NCI-H2196 treated with DMSO at 0.1 percent for 48 hours (cell line): Measurements from ENCODE around the gene EPHA6.
"Not testable (repeated sequence)": the region's sequence is repeated elsewhere in the genome, so short reads cannot be mapped to it uniquely, and the experiment has no call there.

Source experiments
- DNase-seq: peaks from one replicate; lab custom pipeline; 2025; ENCODE audit not compliant: unreplicated experiment; lab: John Stamatoyannopoulos, UW

The EPHA6 gene

DNA sequence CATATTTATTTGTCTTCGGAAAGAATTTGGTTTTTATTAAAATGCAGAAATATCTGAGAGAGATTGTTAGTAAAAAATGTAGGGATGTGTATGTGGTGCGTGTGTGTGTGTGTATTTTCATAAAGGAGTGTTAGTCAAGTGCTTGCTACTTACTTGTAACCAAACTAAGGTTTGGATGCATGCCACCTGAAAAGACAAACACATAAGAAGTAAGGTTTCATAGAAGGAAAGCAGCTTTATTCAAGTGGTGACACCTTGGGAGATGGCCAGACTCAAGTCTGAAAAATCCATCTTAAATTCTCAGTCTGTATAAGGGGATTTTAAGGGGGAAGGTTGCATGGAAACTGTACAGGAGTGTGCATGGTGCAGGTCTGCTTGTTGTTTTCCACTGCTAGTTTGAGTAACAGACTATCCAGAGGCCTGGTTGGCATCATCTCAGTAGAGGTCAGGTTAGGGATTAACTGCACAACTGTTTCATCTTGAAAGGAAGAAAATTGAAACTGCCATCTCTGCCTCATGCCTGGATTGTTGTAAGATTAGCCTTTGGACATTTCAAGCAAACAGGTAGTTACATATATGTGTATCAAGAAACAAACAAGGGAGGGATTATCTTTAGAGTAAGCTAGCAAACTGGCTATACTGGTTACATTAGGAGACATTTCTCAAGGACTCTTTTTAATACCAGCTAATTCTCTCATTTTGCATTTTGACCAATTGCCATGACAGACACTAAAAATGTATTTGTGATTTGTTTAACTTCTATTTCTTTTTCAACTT, 196.7 kb downstream of the EPHA6 start:
- DNase-seq = no peak

DNA sequence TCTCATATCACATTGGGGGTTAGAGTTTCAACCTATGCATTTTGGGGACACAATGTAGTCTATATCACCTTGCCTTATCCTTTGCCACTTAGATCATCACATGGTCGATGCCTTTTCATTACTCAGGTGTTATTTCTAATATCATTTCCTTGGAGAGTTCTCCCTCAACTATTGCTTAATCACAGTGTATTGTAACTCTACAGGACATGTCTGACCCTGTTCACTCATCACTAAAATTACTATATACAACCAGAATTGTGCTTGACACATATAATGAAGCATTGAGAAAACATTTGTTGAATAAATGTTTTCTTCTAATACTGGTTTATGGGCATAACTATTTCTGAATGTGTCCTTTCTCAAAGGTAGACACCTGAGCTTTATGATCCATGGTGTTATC, 207.4 kb downstream of the EPHA6 start:
- no peak for DNase-seq

DNA sequence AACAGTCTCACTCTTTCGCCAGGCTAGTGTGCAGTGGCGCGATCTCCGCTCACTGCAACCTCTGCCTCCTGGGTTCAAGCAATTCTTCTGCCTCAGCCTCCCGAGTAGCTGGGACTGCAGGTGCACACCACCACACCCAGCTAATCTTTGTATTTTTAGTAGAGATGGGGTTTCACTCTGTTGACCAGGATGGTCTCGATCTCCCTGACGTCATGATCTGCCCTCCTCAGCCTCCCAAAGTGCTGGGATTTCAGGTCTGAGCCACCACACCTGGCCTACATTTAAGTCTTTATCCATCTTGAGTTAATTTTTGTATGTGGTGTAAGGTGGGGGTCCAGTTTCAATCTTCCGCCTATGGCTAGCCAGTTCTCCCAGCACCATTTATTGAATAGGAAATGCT, 211.2 kb downstream of the EPHA6 start:
- DNase-seq = not testable (repeated sequence)

DNA sequence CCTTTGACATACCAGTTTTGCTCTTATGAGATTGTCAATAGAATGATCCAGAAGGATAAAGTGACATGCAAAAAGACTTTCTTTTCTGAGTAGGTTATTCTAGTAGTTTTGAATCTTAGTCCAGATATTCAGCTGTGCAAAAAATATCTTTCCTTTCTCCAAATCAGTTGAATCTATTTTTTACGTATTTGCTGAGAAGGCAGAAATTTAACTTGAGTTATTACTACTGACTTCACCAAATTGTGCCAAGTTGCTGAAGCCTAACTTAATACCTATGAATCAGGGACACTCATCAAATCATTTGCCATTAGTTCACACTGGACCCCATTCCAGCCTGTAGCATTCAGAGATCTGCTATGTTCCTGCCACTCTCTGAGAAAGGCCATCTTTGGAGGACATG, 215.6 kb downstream of the EPHA6 start:
- DNase-seq = no peak

DNA sequence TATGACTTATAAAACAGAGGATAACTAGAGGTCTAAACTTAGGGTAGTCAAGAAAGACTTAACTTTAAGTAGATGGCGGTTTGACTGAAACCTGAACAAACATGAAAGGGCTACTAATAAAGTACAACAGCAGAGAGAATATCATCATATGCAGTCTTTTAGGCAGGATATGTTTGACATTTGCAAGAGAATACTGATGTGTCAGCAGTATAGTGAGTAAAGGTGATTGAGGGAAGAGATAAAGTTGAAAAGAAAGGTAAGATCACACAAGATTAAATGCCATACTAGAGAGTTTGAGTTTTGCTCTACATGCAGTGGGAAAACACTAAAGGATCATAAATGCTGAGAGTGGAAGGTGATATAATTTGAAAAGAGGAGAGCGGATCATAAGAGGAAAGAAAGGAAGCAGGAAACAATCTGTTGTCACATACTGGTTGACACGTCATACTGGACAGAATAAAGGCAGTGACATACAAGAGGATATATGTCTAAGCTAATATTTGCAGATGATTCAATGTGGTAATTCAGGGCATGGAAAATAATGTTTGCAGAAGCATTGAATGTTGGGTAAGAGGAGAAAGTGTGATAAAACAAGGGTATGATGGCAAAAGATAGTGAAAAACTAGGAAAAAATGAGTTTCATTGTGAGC, 223.0 kb downstream of the EPHA6 start:
- no peak for DNase-seq

DNA sequence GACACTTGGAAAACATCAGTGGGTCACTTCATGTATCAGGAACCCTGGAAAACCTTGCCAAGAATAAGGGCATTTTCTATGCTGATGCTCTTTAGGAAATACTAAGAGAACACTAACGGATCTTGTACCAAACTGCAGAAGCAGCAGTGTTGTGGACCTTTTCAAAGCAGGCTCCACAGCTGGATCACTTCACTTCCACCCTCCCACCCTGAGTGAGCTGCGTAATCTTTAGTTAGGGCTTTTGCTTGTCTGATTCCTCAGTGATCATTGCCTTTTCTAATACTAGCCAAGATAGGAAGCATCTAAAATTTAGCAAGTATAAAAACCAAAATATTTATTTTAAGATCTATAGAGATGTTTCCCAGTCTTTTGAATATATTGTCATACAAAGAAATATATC, 229.0 kb downstream of the EPHA6 start:
- no peak for DNase-seq

DNA sequence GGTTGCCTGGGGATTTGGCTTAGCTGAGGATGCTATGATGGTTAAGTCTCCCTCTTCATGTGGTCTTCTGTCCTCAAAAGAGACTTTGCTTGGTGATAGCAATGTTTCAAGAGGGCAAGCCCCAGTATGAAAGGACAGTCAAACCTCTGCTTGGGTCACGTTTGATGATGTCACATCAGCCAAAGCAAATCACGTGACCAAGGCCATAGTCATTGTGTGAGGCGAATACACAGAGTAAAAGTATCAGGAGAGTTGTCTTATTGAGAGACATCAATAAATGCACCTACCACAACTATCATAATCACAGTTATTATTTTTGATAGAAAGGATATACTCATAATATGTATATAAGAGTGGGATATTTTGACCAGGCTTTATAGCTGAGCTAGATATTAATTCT, 243.0 kb downstream of the EPHA6 start:
- no peak for DNase-seq

DNA sequence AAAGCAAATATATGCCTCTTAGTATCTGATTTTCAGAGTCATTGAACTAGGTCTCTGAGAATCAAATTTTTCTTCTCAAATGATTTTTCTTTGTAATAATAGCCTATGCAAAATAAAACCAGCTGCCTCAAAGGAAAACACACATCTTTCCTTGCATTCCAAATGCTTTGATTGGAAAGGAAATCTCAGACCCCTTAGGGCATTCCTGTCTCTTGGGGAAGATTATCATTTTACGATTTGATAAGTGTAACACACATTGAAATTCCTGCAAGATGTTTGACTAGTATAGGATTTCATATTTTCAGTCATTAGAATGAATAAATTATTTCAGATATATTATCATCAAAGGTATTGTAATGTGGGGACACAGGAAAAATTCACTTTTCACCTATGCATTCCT, 244.8 kb downstream of the EPHA6 start:
- no peak for DNase-seq

DNA sequence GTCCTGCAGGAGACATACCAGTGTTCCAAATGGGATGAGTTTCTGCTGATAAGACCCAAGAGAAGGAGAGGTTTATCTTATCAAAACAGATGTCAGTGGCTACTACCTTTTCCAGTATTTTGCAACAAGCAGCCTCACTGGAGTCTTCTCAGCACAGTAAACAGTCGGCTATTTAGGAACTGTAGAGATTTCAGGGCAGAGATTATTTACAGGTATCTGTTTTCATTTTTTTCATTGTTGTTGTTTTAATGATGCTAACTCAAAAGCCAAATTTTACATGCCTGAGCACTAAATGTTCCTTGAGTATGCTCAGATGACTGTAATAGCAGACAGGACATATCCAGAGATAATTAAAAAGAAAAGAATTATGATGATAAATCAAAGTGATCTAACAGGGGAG, 252.1 kb downstream of the EPHA6 start:
- no peak for DNase-seq

DNA sequence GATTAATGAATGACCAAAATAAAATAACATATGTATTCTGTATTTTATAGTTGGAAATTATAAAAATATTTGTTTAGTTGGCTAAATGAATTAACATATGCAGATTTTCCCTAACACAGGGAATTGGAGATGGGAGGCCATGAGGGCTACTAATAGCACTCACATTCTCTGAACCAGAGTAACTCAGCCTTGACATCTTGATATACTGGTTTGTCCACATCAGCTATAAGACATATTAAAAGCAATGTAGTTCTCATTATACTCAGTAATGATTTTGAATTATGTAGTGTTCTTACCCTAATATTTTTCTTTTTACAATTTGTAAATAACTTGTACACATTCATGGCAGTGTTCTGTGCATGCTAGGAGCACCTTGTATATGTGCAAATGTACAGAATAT, 255.9 kb downstream of the EPHA6 start:
- no peak for DNase-seq

DNA sequence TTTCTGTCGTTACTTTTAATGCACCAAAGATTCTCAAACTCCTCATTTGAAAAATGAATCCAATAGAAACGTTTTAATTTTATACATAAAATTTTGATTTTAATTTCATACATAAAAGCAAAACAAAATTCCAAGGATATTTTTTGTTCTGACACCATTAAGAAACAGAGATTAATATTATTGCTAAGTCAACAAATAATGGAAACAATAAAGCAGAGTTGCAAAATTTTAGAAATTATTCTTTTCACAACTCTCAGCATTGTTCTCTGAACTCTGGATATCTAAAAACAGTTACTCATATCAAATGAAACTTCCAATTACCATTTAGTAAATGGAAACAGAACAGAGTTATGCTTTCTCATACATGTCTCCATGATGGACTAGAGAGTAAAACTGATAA, 260.2 kb downstream of the EPHA6 start:
- no peak for DNase-seq

DNA sequence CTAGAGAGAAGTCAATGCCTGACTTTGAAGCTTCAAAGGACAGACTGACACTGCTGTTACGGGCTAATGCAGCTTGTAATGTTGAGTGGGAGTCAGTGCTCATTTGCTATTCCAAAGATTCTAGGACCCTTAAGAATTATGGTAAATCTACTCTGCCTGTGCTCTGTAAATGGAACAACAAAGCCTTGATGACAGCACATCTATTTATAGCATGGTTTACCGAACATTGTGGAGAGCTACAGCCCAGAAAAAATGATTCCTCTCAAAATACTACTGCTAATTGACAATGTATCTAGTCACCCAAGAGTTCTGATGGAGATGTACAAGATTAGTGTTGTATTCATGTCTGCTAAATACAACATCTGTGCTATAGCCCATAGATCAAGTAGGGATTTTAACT, 262.3 kb downstream of the EPHA6 start:
- no peak for DNase-seq

DNA sequence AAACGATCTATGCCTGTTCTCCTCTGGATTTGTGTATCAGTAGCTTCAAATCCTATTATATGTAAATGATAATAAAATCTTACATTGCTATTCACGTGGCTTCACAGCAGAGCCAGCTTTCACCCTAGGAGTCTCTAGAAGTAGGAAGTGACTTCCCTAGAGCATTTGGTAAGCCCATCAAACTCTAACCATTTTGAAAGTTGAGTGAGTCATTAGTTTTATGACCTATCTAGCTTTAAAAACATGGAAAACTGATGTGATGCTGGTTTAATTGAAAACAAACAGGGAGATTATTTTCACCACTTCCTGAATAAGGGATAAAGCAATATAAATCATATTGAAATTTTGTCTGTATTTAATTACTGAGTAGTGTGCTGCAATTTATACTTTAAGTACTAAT, 275.2 kb downstream of the EPHA6 start:
- DNase-seq = no peak

DNA sequence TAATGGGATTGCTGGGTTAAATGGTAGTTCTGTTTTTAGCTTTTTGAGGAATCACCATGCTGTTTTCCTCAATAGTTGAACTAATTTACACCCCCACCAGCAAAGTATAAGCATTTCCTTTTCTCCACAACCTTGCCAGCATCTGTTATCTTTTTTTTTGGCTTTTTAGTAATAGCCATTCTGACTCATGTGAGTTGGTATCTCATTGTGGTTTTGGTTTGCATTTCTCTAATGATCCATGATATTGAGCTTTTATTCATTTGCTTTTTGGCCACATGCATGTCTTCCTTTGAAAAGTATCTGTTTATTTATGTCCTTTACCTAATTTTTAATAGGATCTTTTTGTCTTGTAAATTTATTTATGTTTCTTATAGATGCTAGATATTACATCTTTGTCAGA, 288.2 kb downstream of the EPHA6 start:
- DNase-seq = no peak

DNA sequence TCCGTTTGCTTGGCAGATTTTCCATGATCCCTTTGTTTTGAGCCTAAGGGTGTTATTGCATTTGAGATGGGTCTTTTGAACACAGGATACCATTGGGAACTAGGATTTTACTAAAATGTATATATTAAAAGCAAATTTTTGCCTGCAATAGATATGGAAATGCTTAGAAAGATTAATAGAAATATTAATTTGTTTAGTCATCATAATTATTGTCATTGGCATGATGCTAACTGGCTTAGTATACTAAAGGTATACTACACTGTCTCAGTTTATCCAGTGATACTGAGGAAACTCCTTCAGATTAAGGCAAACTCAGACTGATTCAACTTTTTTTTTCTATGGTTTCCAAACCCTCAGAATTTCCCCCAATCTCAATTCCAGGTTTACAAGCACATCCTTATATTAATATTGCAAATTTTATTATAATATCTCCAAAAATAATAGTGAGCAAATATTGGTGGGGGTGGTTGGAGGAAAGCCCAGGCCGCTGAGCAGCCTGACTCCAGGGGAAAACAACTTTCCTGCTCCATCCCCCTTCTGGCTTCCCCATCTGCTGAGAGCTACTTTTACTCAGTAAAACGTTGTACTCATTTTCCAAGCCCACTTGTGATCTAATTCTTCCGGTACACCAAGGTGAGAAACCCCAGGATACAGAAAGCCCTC, 291.7 kb downstream of the EPHA6 start:
- DNase-seq = no peak

DNA sequence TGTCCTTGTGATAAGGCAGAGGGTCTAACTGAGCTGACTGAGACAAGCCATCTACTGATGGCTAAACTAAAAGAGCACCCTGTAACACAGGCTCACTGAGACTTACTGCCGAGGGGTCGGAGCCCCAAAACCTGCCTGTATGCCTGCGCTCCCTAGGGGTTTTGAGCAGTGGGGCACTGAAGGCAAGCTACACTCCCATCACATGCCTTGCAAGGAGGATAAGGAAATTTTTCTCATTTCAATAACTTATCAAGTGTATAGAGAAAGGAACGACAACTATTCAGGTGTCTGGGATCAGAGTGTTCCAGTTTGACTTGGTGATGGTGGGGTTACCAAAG, 292.2 kb downstream of the EPHA6 start:
- DNase-seq = no peak

DNA sequence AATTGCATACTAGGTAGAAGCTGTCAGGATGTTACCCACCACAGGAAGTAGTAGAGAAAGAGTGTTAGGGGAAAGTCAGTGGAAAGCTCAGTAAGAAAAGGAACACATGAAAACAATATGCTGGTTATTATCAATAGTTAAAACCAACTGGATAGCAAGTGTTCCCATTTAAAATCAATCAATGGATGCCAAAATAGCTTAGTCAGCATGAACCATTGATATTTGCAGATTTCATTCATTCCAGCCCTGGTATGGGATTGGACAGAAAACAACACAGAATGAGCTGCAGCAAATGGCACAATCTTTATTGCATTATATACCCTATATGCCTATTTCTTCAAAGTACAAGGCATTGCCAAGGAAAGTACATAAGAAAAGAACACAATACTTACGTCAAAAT, 293.7 kb downstream of the EPHA6 start:
- no peak for DNase-seq

DNA sequence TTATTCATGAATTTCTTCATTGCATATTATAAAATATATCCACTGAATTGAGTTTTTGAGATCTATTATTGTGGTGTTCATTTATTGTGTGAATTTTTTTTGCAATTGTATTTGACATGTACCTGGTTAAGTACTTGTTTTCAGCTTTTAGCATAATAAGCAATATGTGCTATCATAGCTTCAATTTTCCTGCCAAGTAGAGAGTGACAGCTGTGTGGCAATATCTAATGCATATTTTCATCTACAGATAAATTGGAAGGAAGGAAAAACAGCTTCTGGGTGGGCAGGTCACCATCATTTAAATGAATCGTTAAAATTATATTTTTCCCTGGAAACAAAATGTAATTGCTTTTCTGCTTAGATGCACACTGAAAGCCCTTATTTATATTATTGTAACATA, 296.9 kb downstream of the EPHA6 start:
- no peak for DNase-seq

DNA sequence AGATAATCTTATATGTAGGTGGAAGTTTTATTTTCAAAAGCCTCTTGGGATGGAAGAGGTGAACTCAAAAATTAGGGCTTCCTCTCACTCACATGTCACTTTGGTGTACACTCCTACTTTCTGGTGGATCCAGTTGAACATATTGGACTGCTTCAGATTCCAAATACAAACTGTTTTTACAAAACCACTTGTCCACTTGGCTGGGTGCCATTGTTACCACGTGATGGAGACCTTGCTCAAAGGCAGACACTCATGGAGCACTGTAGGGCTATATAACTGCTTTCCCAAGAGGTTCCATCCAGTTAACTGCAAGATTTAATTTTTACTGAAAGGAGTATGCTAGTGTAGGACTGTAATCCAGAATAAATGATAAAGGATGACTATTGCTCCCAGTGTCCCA, 307.0 kb downstream of the EPHA6 start:
- DNase-seq = no peak

DNA sequence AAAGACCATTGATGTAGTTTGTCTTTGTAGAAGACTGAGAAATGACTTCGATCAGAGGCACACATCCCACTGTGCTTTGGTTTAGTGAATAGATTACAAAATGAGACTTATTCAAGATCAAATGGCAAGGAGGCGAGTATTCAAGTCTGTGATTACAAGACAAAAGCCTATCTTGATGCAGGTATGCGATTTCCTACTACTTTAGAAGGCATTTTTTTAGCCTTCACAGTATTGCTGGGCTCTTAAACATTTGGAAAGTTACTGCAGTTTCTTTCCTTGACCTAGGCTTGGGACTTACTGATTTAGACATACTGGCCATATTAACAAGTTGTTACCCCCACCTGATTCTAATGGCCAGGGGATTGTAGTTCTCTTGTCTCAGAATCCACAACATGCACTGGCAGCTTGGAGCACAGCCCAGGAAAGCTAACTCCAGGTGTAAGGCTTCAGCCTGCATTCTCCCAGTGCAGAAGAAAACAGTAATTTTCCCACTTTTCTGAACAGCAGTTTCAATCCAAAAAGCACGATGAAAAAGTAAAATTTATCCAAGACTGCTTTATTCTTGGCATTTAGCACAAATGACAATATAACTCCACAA, 311.6 kb downstream of the EPHA6 start:
- DNase-seq = no peak

DNA sequence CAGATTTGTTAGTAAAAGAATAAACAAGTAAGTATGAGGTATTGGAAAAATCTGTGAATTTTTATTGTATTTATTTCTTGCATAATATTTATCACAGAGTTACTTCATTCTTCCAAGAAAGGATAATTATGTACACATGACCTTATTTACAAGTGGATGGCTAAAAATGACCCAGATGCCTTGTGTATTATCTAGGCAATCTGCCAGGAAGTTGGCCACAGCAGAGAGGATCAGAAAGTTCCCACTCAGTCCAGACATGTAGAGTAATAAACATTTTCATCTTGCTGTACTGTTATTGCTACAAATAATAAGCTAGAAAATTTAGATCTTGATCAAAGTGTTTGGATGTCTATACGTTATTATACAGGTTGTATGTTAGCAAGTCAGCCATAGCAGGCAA, 317.1 kb downstream of the EPHA6 start:
- DNase-seq = no peak

DNA sequence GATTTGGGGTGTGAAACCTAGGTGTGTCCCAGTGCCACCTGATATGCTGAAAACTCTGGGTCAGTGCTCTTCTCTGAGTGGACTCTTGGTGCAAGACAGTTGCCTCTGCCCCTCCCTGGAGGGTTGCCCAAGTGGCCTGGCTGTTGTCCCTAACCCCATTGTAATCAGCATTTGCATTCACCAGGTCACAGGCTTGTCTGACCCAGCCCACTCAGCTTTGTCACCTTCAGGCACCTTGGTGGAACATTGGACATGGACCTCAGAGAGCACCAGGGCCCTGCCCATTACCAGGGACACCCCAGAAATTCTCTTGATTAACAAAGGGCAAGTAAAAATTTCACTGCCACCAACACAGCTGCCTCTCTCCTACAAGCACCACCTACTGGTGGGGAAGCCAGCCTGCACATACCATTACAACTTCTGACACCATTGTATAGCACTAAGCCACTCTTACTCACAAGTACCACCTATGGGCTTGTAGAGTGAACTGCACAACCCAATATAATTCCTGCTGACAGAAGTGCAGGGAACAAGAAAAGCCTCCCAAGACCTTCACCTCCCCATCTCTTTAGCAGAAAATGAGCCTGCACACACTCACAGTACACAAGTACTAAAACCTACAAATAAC, 324.6 kb downstream of the EPHA6 start:
- DNase-seq = no peak
